ENCODE measurements around the gene GATAD2A. TPM values are rescaled to one million over a fixed set of nuclear protein-coding genes. Genes with fewer than 3 reads are reported as not detected.
A peak's percentile ranks its signal among the peaks of the same experiment; 100 is the strongest.

GATAD2A gene
- total RNA-seq, 4 donors from 2014 or later, result 34.9 to 60.5 (median 42.5) TPM

DNA sequence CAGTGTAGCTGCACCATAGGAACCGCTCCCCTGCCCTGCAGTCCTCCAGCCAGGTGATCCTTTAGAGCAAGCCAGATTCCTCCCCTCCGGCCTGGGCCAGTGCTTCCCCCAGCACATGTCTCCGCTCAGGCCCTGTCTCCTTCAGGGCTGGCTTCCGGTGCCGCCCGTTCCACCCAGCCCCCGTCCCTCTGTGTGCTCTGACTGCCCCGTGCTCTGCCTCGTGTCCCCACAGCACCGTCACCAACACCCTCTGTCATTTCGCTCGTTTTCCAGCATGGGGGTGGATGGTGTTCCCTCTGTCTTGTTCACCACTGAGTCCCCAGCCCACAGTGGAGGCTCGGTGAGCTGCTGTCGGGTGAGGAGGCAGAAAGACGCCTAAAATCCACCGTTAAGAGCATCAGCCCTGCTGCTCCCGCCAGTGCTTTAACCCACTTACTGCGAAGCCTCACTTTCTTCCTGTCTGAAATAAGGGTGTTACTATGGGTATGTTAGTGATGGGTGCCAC, 55.3 kb downstream of the GATAD2A start:
- DNase-seq (ENCODE audit: extremely low spot score), result peak; percentile 93
- no peaks in the 10 kb centered on the region for H3K9me3 ChIP-seq
- WGBS, result 43% methylated on average over 15 of the region's 18 CpGs
- intact Hi-C loops (cut with DNase I), result no loop called here
- TF ChIP-seq, protein P1, sequence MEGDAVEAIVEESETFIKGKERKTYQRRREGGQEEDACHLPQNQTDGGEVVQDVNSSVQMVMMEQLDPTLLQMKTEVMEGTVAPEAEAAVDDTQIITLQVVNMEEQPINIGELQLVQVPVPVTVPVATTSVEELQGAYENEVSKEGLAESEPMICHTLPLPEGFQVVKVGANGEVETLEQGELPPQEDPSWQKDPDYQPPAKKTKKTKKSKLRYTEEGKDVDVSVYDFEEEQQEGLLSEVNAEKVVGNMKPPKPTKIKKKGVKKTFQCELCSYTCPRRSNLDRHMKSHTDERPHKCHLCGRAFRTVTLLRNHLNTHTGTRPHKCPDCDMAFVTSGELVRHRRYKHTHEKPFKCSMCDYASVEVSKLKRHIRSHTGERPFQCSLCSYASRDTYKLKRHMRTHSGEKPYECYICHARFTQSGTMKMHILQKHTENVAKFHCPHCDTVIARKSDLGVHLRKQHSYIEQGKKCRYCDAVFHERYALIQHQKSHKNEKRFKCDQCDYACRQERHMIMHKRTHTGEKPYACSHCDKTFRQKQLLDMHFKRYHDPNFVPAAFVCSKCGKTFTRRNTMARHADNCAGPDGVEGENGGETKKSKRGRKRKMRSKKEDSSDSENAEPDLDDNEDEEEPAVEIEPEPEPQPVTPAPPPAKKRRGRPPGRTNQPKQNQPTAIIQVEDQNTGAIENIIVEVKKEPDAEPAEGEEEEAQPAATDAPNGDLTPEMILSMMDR (IDR thresholded peaks at IDR 0.05), result no peak
- TF ChIP-seq POLR2AphosphoS5 (IDR thresholded peaks at IDR 0.05) (peak in 1 of 2 donors; percentile 41), EP300 (IDR thresholded peaks at IDR 0.05) (no peak), POLR2A (IDR thresholded peaks at IDR 0.05; ENCODE audit: low read depth) (no peak)
- H3K4me3 ChIP-seq, result peak overlapping the region; percentile 5 to 28 (median 14)
- H3K27ac ChIP-seq (replicated peaks in 1 of 4), result peak overlapping the region; percentile 59 to 81 (median 68)
- peaks cover 6 to 17% (median 12%) of the 10 kb centered on the region in 4 donors for H3K36me3 ChIP-seq
- no peaks in the 10 kb centered on the region for H3K27me3 ChIP-seq
- H3K4me1 ChIP-seq, result peaks cover 68 to 83% (median 76%) of the 10 kb centered on the region in 4 donors

DNA sequence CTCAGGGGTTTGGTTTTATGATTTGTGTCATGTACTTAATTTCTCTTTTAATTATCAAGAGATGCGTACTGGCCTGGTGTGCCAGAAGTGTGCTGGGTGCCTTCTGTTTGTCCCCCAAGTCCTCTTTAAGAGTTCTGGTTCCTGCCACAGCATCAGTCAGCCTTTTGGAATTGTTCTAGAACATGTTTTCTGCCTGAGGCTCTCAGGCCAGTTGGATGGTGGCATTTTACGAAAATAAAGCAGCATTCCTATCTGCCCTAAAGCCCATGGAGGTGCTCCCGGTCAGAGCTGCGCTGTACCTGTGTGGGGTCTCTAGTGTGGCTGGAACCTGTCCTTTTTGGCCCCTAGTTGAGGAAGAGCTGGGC, 55.8 kb downstream of the GATAD2A start:
- Histone ChIP-seq H3K9me3 (no peaks in the 10 kb centered on the region), H3K36me3 (peaks cover 11 to 22% (median 17%) of the 10 kb centered on the region in 4 donors), H3K27ac (replicated peaks in 1 of 4) (peak overlapping the region; percentile 59 to 81 (median 68)), H3K27me3 (no peaks in the 10 kb centered on the region), H3K4me1 (peaks cover 68 to 83% (median 76%) of the 10 kb centered on the region in 4 donors), H3K4me3 (peak overlapping the region; percentile 9 to 41 (median 28))
- intact Hi-C loops (cut with DNase I), result no loop called here
- DNase-seq (ENCODE audit: extremely low spot score), result no peak
- TF ChIP-seq, protein P1 (IDR thresholded peaks at IDR 0.05), result no peak
- TF ChIP-seq POLR2AphosphoS5 (IDR thresholded peaks at IDR 0.05), result no peak
- no peak for TF ChIP-seq EP300 (IDR thresholded peaks at IDR 0.05)
- TF ChIP-seq POLR2A (IDR thresholded peaks at IDR 0.05; ENCODE audit: low read depth), result no peak
- 100% methylated on average over 1 of the region's 4 CpGs for WGBS

DNA sequence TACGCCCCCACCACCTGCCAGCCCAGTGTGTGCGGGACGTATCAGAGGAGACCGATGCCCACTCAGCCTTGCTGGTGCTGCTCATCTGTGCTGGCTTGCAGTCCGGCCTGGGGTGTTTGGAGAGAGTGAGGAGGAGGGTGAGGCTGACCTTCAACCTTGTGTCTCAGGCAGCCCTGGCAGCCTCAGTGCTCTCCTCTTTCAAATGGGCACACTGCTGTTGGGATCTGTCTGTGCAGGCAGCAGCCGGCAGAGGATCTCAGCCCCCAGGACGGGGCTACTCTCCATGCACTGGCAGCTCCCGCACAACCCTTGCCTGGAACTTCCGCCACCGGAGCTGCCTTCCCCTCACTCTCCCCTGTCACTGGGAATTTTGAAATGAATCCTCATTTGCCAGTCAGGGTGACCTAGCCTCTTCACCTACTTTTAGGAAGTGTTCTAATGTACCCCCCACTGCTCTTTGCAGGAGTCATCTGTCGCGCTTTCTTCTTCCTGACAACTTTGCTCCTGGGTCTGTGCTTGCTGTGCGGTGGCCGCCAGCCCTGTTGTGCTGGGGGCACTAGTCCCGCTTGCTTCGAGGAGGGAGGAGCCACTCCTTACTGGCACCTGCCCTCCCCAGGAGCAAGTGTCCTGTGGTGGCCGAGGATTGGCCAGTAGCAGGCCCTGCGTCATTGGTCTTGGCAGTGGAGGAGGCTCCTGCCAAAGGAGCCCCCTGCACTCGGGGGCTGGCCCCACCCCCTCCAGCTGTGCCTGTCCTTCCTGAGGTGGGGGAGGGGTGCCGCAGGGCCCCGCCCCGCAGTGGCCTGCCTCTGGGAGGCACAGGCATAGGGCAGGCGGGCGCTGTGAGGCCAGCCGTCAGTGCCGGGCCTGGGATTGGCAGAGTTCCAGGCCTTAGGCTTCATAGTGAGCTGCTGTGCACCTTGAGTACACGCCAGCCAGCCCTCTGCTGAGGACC, 56.5 kb downstream of the GATAD2A start:
- 31% methylated on average over 24 of the region's 27 CpGs for WGBS
- intact Hi-C loops (cut with DNase I), result no loop called here
- no peaks in the 10 kb centered on the region for H3K27me3 ChIP-seq
- TF ChIP-seq POLR2A (IDR thresholded peaks at IDR 0.05; ENCODE audit: low read depth), result no peak
- TF ChIP-seq POLR2AphosphoS5 (IDR thresholded peaks at IDR 0.05), result peak in 1 of 2 donors; percentile 13
- peak overlapping the region; percentile 59 to 81 (median 68) for H3K27ac ChIP-seq (replicated peaks in 1 of 4)
- no peak for DNase-seq (ENCODE audit: extremely low spot score)
- peaks cover 13 to 24% (median 23%) of the 10 kb centered on the region in 4 donors for H3K36me3 ChIP-seq
- peak overlapping the region; percentile 26 to 43 (median 36) for H3K4me3 ChIP-seq
- H3K4me1 ChIP-seq, result peaks cover 68 to 82% (median 76%) of the 10 kb centered on the region in 4 donors
- no peaks in the 10 kb centered on the region for H3K9me3 ChIP-seq

DNA sequence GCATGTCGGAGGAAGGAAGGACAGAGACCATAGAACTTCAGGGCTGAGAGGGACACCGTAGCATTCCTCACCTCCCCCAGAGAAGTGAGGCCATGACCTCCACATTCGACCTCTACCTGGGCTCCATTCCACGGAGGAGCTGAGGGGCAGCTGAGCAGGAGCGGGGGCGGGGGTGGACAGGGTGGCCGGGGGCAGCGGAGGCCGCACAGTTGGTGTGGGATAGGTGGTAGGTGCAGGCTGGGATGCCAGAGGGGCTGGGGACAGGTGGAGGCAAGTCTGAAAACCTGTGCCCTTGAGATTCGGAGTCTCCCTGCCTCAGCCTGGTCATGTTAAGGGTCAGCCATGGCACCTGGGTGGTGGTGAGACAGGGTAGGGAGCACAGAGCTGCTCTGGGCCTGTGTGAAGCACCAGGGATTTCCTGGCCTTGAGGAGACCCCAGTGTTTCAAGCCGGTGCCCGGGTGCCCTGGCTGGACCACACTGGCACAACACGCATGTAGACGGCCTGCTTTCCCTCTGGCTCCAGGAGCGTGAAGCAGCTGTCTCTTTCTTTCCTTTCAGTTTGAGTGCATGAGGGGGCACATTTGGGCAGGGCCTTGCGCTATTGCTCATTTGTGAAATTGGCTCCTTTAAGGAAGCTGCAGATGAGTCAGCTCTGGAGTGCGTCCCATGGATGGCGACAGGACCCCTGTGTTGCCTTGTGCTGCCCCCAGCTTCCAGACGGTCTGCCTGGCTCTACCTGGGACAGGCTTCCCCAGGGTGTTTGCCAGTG, 58.1 kb downstream of the GATAD2A start:
- TF ChIP-seq, protein P1 (IDR thresholded peaks at IDR 0.05), result no peak
- no peak for TF ChIP-seq EP300 (IDR thresholded peaks at IDR 0.05)
- no peak for TF ChIP-seq POLR2AphosphoS5 (IDR thresholded peaks at IDR 0.05)
- no peak for TF ChIP-seq POLR2A (IDR thresholded peaks at IDR 0.05; ENCODE audit: low read depth)
- no peak for DNase-seq (ENCODE audit: extremely low spot score)
- peaks cover 0 to 14% (median 10%) of the 10 kb centered on the region in 4 donors for H3K9me3 ChIP-seq
- 38% methylated on average over 5 of the region's 19 CpGs for WGBS
- H3K27ac ChIP-seq (replicated peaks in 1 of 4), result peak overlapping the region; percentile 59 to 81 (median 68)
- H3K36me3 ChIP-seq, result peaks cover 13 to 38% (median 28%) of the 10 kb centered on the region in 4 donors
- H3K27me3 ChIP-seq, result no peaks in the 10 kb centered on the region
- intact Hi-C loops (cut with DNase I), result no loop called here
- peaks cover 62 to 66% (median 65%) of the 10 kb centered on the region in 4 donors for H3K4me1 ChIP-seq
- H3K4me3 ChIP-seq, result peak overlapping the region in 2 of 4 donors; percentile 9 to 25

All from esophagus muscularis mucosa (tissue), 4 donors.